SKM-1 (cell line): ENCODE results near the gene RANBP9.

Experiments
- DNase-seq: peaks from one replicate; lab custom pipeline; 2025; ENCODE audit not compliant: unreplicated experiment; lab: John Stamatoyannopoulos, UW

RANBP9 gene

GRCh38 chr6:13572240-13572639, 139.4 kb downstream of the RANBP9 start:
- DNase-seq: no peak
